Umbilical cord (tissue), 2 donors: ENCODE measurements around the gene RABAC1. TPM values are rescaled to one million over a fixed set of nuclear protein-coding genes. Genes with fewer than 3 reads are reported as not detected.
"Not testable (repeated sequence)": the region's sequence is repeated elsewhere in the genome, so short reads cannot be mapped to it uniquely, and the experiment has no call there.

Experiments used
- DNase-seq: peaks from one replicate; pipeline ENCODE4 v3.0.0-alpha.2; 2015; ENCODE audit warnings: low spot score
- total RNA-seq: library from RNA; depleted of rRNA; stranded (reverse); fragments of >200 nt; gene quantifications from one replicate; pipeline ENCODE4 v1.2.3, GENCODE V29; 2014; ENCODE audit warnings: low replicate concordance; ENCODE audit not compliant: insufficient read depth

RABAC1 gene
- total RNA-seq, 1 donor from 2014 or later = 146 TPM

DNA sequence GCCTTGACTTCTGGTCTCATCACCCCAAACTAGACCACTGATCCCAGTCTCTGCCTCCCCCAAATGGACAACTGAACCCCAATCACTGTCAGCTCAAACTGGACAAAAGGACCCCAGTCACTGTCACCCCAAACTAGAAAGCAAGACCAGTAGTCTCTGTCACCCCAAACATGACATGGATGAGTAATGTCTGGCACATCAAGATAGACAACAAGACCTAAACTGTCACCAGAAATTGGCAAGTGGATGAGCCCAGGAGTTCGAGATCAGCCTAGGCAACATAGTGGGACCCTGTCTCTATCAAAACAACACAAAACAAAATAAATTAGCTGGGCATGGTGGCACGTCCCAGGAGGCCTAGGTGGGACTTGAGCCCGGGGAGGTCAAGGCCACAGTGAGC is 12.0 kb downstream of the RABAC1 start:
- DNase-seq = no peak

DNA sequence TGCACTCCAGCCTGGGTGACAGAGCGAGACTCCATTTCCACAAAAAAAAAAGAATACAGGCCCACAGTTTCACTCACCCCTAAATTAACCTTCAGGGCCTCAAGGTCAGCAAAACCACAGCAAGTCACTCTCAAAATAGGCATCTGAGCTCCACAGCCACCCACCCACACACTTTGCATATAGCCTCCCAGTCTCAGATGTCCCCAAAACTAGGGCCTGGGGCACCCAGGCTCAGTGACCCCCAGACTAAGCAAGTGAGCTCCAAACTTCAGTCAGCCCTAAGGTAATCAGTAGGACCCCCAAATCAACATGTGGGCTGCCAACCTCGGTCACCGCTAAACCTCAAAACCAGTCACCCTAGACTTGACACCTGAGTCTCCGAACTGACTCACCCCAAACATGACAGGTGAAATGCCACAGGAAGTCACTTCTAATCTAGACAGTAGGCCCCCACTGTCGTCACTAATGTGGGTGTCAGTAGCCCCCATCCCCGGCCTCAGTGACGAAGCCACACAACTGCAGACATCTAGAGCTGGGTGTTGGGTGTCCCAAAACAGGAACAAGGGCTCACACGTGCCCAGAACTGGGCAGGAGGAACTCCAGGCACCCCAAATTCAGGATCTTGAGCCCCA is 13.9 kb downstream of the RABAC1 start:
- DNase-seq = no peak

DNA sequence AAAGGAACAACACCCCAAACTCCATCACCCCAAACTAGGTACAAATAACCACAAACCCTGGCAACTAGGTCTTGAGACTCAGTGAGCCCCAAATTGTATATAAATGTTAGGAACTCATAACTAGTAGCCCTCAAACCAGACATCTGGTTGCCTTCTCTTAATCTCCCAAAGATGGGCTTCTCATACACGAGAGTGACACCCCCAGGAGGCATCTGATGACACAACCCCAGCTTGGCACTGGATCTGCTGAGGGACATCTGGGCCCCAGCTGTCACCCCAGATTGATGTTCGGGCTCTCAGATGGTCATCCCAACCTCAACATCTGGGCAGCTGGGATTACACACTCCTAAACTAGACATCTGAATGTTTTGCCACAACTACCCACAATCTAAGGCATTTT is 14.8 kb downstream of the RABAC1 start:
- no peak for DNase-seq

DNA sequence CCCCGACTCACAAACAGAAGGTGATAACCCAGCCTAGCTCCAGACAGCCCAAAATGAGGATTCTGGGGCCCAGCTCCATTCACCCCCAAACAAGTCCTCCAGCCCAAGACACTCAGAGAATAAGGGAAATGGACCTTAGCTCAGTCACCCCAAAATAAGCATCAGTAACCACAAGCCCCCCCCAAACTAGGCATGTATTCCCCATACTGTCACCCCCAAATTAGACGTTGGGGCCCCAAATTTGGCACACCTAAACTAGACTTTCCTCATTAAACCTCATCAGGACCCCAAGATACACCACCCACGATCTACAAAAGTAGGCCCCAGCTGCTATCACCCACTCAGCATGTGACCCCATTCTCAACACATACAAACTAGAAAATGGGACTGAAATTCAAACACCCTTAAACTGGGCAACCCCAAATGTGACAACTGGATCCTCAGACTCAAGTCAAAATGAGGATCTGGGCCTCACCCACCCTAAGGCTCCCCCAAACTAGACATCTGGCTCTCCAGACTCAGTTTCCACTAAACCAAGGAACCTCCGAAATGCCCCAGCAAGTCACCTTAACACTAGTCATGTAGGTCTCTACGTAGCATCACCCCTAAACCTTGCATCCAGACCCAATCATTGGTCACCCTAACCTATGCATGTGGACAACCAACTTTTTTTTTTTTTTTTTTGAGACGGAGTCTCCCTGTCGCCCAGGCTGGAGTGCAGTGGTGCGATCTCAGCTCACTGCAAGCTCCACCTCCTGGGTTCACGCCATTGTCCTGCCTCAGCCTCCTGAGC is 17.5 kb downstream of the RABAC1 start:
- DNase-seq = no peak

DNA sequence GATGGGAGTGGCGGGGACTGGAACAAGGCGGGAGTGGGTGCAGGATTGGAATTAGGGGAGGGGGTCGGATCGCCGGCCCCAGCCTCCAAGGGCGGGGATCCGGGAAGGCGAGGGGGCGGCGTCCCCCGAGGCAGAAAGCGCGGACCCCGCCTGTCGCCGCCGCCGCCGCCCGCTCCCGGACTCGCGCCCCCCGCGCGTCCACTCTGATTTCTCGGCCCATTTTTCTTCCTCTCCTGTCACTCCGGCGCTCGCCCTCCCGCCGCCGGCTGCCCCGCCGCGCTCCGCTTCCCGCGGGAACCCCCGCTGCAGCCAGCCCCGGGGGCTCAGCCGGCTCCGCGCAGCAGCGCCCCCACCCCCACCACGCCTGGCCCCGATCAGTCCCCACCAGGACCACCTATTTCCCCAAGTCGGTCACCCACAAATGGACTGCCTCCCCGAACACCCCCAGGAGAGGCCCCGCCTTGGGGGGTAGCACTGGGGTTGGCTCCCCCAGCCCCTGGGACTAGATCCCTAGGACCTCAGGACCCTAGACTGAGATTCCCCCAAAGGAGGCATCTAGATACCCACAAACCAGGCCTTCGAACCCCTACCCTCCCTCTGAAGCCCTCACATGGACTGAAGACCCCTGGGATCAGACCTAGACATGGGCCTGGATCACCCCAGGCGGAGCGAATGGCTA is 18.3 kb downstream of the RABAC1 start:
- DNase-seq = no peak

GRCh38 chr19:41939861-41940730 is 19.0 kb downstream of the RABAC1 start:
- DNase-seq = no peak

DNA sequence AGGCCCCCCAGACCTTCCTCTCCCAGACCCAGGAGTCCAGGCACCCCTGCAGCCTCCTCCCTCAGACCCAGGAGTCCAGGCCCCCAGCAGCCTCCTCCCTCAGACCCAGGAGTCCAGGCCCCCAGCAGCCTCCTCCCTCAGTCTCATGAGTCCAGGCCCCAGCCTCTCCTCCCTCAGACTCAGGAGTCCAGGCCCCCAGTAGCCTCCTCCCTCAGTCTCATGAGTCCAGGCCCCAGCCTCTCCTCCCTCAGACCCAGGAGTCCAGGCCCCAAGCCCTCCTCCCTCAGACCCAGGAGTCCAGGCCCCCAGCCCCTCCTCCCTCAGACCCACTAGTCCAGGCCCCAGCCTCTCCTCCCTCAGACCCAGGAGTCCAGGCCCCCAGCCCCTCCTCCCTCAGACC is 19.9 kb downstream of the RABAC1 start:
- not testable (repeated sequence) for DNase-seq

DNA sequence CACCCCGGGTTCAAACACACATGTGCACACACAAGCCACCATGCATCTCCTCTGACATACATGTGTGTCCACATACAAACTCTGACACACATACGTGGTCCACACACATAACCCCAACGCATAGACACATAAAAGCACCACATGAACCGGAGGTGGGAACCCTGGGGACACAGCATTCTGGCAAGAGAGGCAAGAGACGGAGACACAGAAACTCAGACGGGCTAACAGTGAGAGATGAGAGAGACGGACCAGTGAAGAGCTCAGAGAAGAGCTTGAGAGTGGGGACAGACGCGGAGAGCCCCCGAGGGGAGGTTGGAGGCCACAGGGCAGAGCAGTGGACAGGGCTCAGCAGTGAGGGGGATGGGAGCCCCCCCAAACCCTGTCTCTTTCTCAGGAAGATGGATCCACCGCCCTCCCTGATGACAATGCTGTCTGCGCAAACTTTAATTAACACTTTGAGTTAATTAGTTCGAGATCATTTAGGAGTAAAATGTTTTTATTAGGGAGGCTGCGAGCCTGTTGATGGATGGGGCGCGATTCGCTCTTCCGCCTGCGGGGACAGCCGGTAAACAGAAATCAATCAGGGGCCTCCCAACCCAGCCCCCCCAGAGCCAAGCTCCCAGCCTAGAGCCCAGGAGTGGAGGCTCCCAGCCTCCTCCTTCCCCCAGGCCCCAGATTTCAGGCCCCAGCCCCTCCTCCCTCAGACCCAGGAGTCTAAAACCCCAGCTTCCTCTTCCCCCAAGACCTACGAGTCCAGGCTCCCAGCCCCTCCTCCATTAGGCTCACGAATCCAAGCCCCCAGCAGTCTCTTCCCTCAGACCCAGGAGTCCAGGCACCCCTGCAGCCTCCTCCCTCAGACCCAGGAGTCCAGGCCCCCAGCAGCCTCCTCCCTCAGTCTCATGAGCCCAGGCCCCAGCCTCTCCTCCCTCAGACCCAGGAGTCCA is 21.3 kb downstream of the RABAC1 start:
- DNase-seq = no peak

- no peak for DNase-seq
Measured at GRCh38 chr19:41936961-41937360, 22.2 kb downstream of the RABAC1 start.

- no peak for DNase-seq
Measured at GRCh38 chr19:41936416-41936850, 22.7 kb downstream of the RABAC1 start.

DNA sequence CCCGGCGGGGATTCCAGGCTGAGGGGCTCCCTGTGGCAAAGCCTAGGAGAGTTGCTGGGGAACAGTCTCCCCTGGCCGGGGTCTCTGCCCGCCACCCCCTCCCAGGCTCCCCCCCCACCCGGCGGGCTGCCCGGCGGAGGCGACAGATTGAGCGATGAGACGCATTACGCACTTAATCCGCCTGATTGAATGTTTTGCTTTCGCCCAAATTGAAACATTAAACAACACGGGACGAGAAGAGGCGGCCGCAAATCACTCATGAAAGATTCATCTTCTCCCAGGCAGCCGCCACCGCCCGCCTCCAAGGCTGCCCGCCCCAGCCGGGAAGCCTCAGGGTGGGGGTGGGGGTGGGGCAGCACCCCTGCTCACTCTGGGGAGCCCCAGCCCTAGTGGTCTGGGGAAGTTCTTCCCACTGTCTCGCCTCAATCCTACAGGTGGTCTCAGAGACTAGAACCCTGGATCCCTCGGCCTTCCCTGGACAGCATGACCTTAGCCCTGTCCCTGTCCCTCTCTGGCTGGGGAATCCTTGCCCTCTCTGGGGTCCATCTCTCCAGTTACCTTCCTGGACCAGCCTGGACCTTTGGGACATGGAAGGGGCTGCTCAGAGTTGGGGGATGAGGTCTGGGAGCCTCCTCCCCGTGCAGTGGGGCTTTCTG is 23.2 kb downstream of the RABAC1 start:
- no peak for DNase-seq

DNA sequence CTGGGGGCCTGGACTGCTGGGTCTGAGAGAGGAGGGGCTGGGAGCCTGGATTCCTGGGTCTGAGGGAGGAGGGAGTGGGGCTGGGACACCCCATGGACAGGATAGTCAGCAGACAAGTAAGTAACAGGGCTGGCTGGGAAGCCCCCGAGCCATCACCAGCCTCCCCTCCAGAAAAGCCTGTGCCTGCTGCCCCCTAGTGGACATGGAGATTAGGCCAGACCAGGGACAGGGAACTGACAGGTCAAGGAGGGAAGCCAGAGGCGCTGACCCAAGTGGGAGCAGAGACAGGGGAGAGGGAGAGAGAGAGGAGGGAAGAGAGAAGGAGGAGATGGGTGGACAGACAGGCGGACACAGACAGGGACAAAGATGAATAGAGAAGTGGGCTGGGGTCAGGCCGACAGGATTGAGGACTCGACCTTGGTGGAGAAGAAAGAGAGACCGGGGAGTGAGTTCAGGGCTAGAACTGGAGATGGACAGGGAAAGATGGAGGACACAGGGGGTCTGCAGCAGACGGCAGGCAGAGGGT is 24.2 kb downstream of the RABAC1 start:
- peak; percentile 43 for DNase-seq

DNA sequence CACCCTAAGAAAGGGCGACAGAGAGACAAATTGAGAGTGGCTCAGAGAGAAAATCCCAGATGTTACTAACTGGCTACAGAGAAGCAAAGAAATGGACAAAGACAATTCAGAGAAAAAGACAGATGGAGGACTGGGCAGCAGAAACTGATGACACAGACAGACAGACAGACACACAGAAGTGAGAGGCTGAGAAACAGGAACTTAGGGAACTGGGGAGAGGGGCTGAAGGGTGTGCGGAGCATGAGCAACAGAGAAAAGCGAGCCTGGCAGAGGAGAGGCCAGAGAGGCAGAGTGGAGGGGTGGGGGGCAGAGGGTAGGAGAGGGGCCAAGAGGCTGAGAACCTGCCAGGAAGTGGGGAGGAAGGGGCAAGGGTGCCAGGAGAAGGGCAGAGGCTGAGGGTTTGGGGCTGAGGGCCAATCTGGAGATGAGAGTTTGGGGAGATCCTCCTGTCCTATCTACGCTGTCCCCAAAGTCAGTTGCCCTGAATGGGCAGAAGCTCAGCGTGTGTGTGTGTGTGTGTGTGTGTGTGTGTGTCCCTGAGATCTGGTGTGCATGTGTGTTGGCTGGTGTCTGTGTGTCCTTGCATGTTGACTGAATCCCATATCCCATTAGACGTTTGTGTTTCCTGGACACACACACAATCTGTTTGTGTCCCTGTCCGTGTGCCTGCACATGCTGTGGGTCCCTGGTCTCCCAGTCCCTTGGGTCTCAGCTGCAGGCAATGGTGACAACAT is 25.3 kb downstream of the RABAC1 start:
- DNase-seq = no peak

GRCh38 chr19:41932720-41933332 is 26.3 kb downstream of the RABAC1 start:
- DNase-seq = no peak

DNA sequence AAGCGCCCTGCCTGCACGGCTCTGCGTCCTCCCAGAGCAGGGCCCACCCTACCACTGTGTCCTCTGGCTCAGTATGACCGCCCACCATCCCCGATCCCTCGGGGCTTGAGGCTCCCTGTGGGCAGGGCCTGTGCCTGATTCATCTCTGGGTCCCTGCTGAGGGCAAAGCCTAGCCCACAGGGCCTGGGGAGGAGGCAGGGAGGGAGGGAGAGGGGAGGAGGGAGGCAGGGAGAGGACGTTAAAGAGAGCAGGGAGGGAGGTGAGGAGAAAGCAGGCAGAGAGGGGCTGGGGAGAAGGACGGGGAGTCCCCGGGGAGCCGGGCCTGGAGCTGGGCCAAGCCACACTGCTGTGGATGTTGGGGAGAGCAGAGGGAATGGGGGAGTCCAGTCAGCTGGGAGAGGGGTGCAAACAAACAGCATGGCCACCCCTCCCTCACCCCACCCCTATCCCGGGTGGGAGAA is 26.8 kb downstream of the RABAC1 start:
- no peak for DNase-seq

DNA sequence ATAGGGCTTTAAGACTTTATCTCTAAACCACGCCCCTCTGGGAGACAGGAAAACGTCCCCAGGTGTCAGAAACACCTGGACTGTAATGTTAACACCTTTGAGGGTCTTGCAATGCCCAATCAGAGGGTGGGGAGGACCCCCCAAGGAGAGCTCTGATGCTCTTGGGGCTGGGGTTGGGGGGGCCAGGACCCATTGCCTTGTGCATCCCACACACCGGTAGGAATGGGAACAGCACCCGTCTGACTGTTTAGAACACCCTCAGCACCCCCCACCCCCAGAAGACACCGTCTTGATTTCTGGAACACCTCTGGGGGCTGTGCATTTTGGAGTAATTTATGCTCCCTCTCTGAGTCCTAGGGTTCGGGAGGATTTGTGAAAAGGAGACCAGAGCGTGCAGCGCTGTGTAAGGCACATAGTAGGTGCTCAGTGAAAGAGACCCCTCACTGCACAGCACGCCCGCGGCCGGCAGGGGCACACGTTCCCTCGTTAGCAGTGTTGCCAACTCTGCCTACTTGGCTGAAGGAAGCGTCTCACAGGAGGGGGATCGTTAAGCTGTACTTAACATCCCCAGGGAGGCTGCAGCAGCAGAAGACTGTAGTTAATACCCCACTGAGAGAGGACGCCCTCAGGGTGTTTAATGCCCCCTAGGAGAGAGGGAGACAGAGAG is 28.1 kb downstream of the RABAC1 start:
- DNase-seq = no peak

GRCh38 chr19:41930322-41930722 is 28.8 kb downstream of the RABAC1 start:
- DNase-seq = no peak

GRCh38 chr19:41929536-41930071 is 29.5 kb downstream of the RABAC1 start:
- no peak for DNase-seq
